ENCODE measurements around the gene CAPS2. TPM values are rescaled to one million over a fixed set of nuclear protein-coding genes. Genes with fewer than 3 reads are reported as not detected.

CAPS2 gene
- total RNA-seq, 1 experiment from 2014 or later, result 18.3 TPM

DNA sequence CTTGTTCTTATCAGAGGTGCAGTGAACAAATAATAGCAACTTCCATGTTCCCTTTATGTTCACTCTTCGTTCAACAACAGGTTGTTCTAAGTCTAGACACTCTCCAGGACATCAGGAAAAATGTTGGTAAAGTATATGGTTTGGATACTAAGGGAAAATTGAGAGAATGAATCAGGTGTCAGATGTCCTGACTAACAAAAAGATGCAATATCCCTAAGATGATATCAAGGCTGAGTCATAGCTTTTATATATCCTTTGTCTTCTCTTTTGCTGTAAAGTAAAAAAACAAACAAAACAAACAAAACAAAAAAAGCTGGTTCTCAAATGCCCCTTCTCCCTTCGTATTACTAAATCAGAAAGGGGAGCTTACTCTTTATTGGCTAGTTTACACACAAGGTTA, 15.4 kb upstream of the CAPS2 start (continued):
- TF ChIP-seq, protein P1, sequence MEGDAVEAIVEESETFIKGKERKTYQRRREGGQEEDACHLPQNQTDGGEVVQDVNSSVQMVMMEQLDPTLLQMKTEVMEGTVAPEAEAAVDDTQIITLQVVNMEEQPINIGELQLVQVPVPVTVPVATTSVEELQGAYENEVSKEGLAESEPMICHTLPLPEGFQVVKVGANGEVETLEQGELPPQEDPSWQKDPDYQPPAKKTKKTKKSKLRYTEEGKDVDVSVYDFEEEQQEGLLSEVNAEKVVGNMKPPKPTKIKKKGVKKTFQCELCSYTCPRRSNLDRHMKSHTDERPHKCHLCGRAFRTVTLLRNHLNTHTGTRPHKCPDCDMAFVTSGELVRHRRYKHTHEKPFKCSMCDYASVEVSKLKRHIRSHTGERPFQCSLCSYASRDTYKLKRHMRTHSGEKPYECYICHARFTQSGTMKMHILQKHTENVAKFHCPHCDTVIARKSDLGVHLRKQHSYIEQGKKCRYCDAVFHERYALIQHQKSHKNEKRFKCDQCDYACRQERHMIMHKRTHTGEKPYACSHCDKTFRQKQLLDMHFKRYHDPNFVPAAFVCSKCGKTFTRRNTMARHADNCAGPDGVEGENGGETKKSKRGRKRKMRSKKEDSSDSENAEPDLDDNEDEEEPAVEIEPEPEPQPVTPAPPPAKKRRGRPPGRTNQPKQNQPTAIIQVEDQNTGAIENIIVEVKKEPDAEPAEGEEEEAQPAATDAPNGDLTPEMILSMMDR (IDR thresholded peaks at IDR 0.05 in 2 of 3, conservative IDR thresholded peaks at IDR 0.05 in 1 of 3; ENCODE audit: borderline replicate concordance in 1 of 3, insufficient read depth in 1 of 3, low read depth in 2 of 3, low read length in 2 of 3), result no peak
- TF ChIP-seq ATF3 (IDR thresholded peaks at IDR 0.05), result no peak
- TF ChIP-seq SP1 (IDR thresholded peaks at IDR 0.05; ENCODE audit: low read depth), result peak; percentile 61
- no peak; the same call in 1 of the 2 replicates for TF ChIP-seq SRF (IDR thresholded peaks at IDR 0.05; ENCODE audit: low read depth)
- TF ChIP-seq, protein P2, sequence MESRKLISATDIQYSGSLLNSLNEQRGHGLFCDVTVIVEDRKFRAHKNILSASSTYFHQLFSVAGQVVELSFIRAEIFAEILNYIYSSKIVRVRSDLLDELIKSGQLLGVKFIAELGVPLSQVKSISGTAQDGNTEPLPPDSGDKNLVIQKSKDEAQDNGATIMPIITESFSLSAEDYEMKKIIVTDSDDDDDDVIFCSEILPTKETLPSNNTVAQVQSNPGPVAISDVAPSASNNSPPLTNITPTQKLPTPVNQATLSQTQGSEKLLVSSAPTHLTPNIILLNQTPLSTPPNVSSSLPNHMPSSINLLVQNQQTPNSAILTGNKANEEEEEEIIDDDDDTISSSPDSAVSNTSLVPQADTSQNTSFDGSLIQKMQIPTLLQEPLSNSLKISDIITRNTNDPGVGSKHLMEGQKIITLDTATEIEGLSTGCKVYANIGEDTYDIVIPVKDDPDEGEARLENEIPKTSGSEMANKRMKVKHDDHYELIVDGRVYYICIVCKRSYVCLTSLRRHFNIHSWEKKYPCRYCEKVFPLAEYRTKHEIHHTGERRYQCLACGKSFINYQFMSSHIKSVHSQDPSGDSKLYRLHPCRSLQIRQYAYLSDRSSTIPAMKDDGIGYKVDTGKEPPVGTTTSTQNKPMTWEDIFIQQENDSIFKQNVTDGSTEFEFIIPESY (IDR thresholded peaks at IDR 0.05; ENCODE audit: extremely low read depth, insufficient replicate concordance, low read length), result no peak
- no peak for TF ChIP-seq EZH2 (IDR thresholded peaks at IDR 0.05)
- no peak for TF ChIP-seq POLR2AphosphoS5 (IDR thresholded peaks at IDR 0.05; ENCODE audit: low read depth, low read length)
- 0 out of 2 replicates have a peak, but pooled peaks have one; percentile 22 for TF ChIP-seq SIN3A (IDR thresholded peaks at IDR 0.05; ENCODE audit: low read depth)
- TF ChIP-seq RAD21 (IDR thresholded peaks at IDR 0.05; ENCODE audit: low read depth), result no peak

GRCh38 chr12:75341873-75342272, 11.7 kb upstream of the CAPS2 start:
- DNase-seq (ENCODE audit: low read depth, low spot score), result peak; percentile 48
- BruUV-seq (replicated peaks), result no TSS peak

More at GRCh38 chr12:75341873-75342272, 11.7 kb upstream of the CAPS2 start:
- H3K4me2 ChIP-seq (ENCODE audit: low read length), result peak overlapping the region; percentile 62
- H3K9ac ChIP-seq (ENCODE audit: low read length), result peak overlapping the region; percentile 5; the same call in 1 of the 2 replicates
- no peaks in the 10 kb centered on the region for H3K79me2 ChIP-seq (ENCODE audit: insufficient read depth, low read length)
- no peaks in the 10 kb centered on the region for H3K27me3 ChIP-seq (ENCODE audit: insufficient read depth, low read length)
- no peaks in the 10 kb centered on the region for H3K9me3 ChIP-seq (ENCODE audit: control insufficient read depth in 1 of 2, insufficient read depth in 1 of 2, low read depth in 1 of 2, low read length in 2 of 2)
- peak overlapping the region; percentile 70 for H3K27ac ChIP-seq (ENCODE audit: low read depth, low read length)
- no peak overlapping the region for H2AFZ ChIP-seq (ENCODE audit: low read depth, low read length, poor library complexity, severe bottlenecking)
- ATAC-seq, result peak; percentile 82
- no peak for TF ChIP-seq RAD21 (IDR thresholded peaks at IDR 0.05; ENCODE audit: low read depth)
- TF ChIP-seq CBX3 (IDR thresholded peaks at IDR 0.05; ENCODE audit: low read depth), result peak; percentile 78; the same call in 1 of the 2 replicates
- peak; percentile 52; the same call in 1 of the 2 replicates for TF ChIP-seq EGR1 (IDR thresholded peaks at IDR 0.05; ENCODE audit: low read depth)
- TF ChIP-seq POLR2A (IDR thresholded peaks at IDR 0.05; ENCODE audit: borderline replicate concordance, extremely low read depth, insufficient read depth, insufficient read length), result no peak
- TF ChIP-seq JUND (IDR thresholded peaks at IDR 0.05), result peak; percentile 68
- no peak for TF ChIP-seq ZFX (IDR thresholded peaks at IDR 0.05)
- no peak for TF ChIP-seq EZH2 (IDR thresholded peaks at IDR 0.05)
- TF ChIP-seq POLR2AphosphoS5 (IDR thresholded peaks at IDR 0.05; ENCODE audit: low read depth, low read length), result no peak
- peak; percentile 69 for TF ChIP-seq FOSL1 (IDR thresholded peaks at IDR 0.05; ENCODE audit: low read depth)
- no peak for TF ChIP-seq EZH2phosphoT487 (IDR thresholded peaks at IDR 0.05; ENCODE audit: borderline replicate concordance)
- TF ChIP-seq YY1 (IDR thresholded peaks at IDR 0.05; ENCODE audit: extremely low read depth, insufficient replicate concordance, low read depth, low read length), result no peak
- no peak for TF ChIP-seq MAX (IDR thresholded peaks at IDR 0.05)
- peak; percentile 63 for TF ChIP-seq SP1 (IDR thresholded peaks at IDR 0.05; ENCODE audit: low read depth)
- peak; percentile 55 for TF ChIP-seq CEBPB (IDR thresholded peaks at IDR 0.05; ENCODE audit: low read depth)
- TF ChIP-seq ELF1 (IDR thresholded peaks at IDR 0.05; ENCODE audit: borderline replicate concordance, low read depth), result no peak
- no peak for TF ChIP-seq ZNF274 (IDR thresholded peaks at IDR 0.05; ENCODE audit: low read depth, low read length)
- ChIA-PET CTCF (interaction anchor here (0.9 kb wide), 1 partner anchor 8 kb away, joined by 4 read pairs; the partner anchor contains the start of gene GLIPR1L1), POLR2A (no interaction called here), RAD21 (ENCODE audit: low non-redundant PET in 1 of 2, low total read pairs in 2 of 2, uncharacterized antibody in 2 of 2, unreplicated experiment in 2 of 2) (no interaction called here)
- H3K4me1 ChIP-seq (ENCODE audit: control insufficient read depth in 1 of 2, insufficient read depth in 2 of 2, low read length in 2 of 2), result peaks cover 42 to 53% of the 10 kb centered on the region in 2 experiments
- H3K36me3 ChIP-seq (ENCODE audit: control insufficient read depth in 1 of 2, insufficient read depth in 2 of 2, low read length in 2 of 2), result no peaks in the 10 kb centered on the region
- H3K9me2 ChIP-seq (ENCODE audit: insufficient read depth), result no peaks in the 10 kb centered on the region
- H4K20me1 ChIP-seq (ENCODE audit: insufficient read depth), result no peaks in the 10 kb centered on the region
- intact Hi-C loops (cut with micrococcal nuclease), result no loop called here
- H3K4me3 ChIP-seq (replicated peaks in 1 of 2; ENCODE audit: low read depth in 1 of 2, low read length in 2 of 2), result peak overlapping the region in 1 of 2 experiments; percentile 9; a peak in 1 of 4 replicates
